ENCODE data around the gene ZBTB46.

The ZBTB46 gene

DNA sequence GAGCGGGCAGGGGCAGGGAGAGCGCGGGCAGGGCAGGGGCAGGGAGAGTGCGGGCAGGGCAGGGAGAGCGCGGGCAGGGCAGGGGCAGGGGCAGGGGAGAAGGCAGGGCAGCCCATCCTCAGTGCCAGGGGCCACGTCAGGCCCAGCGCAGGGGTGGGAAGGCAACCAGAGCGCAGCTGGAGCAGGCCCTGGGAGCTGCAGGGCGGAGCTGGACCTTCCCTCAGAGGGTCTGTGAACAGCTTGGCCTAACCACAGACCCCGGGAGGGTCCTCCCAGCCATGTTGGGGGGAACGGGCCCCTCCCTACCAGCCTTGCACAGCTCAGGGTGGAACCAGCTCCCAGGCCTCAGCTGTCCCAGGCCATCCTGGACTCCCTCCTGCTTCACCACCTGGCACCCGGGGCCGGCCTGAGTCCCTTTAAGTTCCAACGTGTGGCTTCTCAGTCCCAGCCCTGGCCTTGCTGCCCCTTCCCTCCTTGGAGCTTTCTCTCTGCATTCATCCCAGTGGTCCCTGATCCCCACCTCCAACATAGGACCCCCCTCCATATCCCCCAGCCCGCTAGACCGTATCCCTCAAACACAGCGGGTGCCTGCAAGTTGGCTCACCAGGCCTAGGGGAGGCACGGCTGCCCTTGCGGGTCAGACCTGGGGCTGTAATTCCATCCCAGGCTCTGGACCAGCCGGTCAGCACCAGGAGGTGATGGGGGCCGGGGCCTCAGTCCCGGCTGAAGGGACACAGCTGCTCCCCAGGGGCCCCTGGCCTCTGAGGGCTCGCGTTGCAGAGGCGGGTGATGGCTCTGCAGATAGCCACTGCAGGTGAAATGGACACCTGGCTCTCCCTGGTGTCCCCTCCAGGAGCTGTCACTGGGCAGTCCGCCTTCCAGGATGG is 5.6 kb upstream of the ZBTB46 start:
- no peak for DNase-seq

DNA sequence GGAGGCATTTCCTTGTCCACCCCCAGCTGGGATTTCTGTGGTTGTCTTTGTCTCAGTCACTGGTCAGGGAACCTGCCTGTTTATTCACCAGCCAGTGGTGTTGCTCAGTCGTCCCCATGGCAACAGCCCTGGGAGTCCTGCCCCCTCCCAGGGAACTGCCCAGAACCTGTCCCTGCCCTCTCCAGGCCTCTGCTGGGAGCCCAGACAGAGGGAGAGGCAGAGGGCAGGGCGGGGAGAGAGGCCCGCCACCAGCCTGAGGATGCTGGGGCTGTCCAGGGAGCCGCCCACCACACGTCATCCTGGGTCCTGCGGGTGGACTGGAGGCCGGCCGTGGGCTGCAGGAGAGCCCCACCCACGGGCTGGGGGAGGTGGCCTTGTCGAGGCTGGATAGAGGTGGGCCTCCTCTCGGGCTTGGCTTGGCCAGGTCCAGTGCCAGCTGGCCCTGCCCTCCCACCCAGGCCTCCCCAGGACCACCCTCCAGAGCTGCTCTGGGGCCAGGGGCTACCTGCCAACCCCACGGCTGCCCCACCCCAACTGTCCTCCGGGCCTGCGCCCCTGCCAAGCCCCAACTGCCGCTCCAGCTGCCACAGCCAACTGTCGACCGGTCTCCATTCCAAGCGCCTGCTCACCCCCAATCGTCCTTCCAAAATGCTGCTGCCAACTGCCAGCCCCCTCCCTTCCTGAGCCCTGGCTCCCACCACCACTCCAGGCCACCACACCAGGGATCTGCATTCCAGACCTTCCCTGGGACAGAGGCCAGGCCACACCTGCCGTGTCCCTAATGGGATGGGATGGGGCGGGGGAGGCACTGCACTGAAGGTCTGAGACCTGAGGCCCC is 4.2 kb upstream of the ZBTB46 start:
- DNase-seq, result peak; percentile 91

DNA sequence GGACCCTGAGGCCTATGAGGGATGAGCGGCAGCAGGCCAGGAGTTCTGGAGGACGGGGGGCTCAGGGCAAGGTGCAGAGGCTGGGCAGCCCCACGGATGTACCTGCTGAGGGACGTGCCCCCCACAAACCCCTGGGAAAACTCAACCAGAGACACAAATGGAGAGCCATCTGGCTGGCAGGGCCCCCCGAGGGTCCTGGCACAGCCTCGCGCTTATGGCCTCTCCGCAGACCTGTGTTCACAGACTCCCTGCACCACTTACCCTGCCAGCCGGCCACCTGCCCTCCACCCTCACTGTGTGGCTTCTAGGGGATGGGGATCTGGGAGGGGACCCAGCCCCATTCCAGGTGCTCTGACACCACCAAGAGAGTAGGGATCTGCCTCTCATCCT is 3.4 kb upstream of the ZBTB46 start:
- DNase-seq, result no peak

- no peak for DNase-seq
Measured at GRCh38 chr20:63833776-63834490, 2.9 kb upstream of the ZBTB46 start.

DNA sequence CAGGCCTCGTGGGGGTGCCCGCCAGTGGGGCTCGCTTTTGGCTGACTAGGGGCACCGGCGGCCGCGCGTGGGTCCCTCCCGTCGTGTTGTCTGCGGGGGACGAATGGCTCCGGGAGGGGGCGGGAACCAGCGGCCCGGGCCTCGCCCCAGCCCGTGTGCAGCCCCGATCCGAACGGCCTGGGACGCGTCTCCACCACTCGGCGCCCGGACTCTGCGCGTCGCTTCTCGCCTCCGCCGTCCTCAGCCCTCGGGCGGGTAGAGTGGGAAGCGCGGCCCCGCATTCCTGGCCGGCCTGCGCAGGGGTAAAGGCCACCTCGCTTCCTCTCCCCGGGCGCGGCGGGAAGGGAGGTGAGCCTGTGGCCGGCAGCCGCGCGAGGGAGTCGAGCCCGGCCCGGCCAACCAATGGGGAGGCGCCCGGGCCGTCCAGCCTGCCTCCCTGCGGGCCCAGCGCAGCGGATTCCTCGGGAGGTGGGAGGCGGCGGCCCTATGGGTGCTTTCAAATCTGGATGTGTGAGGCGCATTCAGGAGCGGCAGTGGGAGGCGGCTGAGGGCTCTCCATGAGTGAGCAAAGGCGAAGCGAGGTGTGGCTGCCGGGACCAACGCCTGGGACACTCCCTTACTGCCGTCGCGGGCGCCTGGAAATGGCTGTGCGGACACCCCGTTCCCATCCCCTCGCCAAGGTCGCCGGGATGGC is 1.1 kb upstream of the ZBTB46 start:
- no peak for DNase-seq

DNA sequence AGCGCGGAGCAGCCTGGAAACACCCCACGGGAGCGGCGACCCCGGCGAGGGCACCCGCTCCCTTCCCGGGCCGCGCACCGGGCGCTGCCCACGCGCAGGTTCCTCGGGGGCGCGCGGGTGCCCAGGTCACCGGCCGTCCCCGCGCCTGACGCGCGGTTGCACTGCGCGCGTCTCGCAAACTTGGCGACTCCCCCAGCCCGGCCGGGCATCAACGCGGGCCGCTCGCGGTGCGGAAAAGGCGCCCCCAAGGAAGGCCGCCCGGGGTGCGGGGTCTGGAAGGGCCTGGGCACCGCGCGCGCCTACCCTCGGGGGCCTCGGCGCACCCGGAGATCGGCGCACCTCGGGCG is 555 bp upstream of the ZBTB46 start:
- DNase-seq, result no peak

- no peak for DNase-seq
Measured at GRCh38 chr20:63829945-63830835, 874 bp downstream of the ZBTB46 start.

DNA sequence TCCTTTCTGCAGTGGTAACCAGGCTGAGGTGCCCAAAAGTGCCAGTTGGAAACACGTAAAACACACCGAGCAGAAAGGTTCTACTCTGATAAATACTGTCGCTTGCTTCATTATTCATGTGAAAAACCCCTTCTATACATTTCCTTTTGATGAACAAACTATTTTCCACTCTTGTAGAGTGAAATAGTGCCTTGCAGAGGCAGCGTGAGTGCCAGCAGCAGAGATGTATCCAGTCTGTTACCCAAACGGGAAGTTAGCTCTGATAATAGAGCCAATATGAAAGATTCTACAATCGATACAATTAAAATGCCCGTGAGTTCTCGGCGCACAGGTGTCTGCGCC is 1.5 kb downstream of the ZBTB46 start:
- DNase-seq, result no peak

DNA sequence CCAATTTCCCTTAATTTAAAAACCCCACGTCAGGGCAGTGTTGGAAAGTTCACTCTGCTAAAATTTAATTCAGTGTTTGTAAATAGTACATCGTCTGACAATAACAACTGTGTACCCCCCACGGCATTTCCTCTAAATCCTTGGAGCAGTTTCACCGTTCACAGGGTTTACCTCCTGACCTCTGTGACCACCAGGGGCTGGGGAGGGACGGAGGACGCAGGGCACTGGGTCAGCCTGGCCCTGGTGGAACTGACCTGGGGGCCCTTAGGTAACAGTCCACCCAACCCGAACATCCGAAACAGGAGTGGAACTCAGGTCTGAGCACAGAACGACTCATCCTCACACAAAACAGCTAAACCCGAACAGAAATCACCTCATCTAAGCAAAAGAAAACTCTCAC is 2.1 kb downstream of the ZBTB46 start:
- DNase-seq, result no peak

DNA sequence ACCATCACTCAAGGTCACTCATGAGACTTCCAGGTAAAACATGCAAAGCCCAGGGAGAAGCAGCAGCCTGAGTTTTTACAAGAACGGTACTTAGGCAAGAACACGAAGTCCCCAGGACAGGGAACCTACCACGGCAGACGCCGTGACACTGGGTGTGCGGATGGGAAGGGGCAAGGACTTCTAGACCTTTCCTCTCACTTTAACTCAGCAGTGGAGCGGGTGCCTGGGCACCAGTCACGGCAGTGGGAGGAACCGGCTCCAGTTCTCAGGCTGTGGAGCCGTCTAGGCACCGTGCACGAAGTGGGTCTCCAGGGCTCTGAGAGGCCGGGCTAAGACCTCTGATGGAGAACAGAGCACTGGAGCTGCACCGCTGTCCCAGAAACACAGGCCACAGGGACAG is 2.5 kb downstream of the ZBTB46 start:
- no peak for DNase-seq

DNA sequence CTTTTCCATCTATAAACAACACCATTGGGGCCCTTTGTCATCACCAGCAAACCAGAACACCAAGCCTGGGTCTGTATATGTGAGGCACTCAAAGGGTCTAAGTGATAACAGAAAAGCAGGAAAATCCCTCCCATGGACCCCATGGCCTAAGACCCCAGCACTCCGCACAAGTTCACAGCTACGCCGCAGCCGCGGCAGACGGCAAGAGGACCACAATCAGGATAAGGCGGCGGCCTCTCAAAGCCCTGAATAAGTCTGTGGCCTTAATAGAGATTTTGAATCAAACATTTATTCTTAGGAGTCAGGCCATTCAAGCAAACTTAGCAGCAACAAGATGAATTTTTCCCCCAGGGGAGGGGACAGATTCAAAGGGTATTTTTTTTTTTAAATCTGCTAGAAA is 2.9 kb downstream of the ZBTB46 start:
- DNase-seq, result no peak

- no peak for DNase-seq
Measured at GRCh38 chr20:63826753-63827152, 4.3 kb downstream of the ZBTB46 start.

GRCh38 chr20:63825331-63826118 is 5.5 kb downstream of the ZBTB46 start:
- DNase-seq, result no peak

DNA sequence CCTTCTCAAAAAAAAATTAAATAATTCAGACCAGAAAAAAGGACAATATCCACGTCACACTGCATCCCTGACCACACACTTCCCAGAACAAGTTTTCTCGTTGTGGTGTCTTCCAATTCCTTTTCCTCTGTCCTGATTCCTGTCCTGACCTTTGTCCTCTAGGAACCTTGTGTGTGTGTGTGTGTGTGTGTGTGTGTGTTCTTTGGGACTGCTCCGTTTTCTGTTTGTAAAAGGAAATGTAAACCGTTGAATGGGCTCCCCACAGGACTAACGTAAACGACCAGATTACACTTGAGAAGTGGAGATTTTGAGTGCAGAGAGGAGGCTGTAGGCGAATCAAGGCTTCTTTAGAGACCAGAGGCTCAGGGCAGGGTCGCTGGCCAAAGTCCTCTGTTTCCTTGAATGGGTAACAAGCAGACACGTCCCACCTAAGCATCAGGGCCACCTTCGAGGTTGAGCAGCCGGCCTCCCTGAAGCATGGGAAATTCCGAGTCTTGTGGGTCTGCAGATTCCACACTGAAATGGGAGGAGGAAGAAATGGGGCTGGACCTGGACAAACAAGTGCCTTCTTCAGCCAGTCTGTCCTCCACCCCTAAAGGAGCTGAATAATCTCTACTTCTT is 7.3 kb downstream of the ZBTB46 start:
- DNase-seq, result no peak

GRCh38 chr20:63822276-63822696 is 8.8 kb downstream of the ZBTB46 start:
- no peak for DNase-seq

DNA sequence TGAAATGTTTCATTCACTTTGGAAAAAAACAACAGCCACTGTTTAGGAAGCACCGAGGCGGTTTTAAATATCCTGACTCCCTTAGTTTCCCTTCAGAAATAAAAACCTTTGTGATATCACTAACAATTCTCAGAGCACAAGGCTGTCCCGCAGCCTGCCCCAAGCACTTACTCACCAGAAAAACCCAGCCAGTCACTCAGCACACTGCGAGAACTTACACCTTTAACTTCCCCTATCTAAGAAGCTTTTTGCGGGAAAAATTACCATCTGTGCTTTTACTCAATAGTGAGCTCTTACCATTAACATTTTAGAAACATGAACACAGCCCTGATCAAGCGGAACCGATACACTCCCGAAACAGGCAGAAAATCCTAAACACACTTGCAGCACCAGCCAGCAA is 9.3 kb downstream of the ZBTB46 start:
- DNase-seq, result no peak

GRCh38 chr20:63819224-63819921 is 11.7 kb downstream of the ZBTB46 start:
- DNase-seq, result no peak

GRCh38 chr20:63815615-63816253 is 15.3 kb downstream of the ZBTB46 start:
- no peak for DNase-seq

- no peak for DNase-seq
Measured at GRCh38 chr20:63814891-63815614, 16.0 kb downstream of the ZBTB46 start.
